ENCODE measurements around the gene COMMD1.

Gene COMMD1

GRCh38 chr2:62178741-62179271 is 273.3 kb downstream of the COMMD1 start:
- Histone ChIP-seq H3K4me3 (no peak overlapping the region), H3K27me3 (no peaks in the 10 kb centered on the region), H3K4me1 (peaks cover 60% of the 10 kb centered on the region), H3K36me3 (no peaks in the 10 kb centered on the region), H3K27ac (peak overlapping the region; percentile 49; the same call in 1 of the 2 replicates), H3K9me3 (no peaks in the 10 kb centered on the region), H3K4me2 (peak overlapping the region; percentile 0; the same call in 1 of the 2 replicates), H3K9ac (no peak overlapping the region), H4K20me1 (no peaks in the 10 kb centered on the region)
- no peak for TF ChIP-seq Cebpa-rat (IDR thresholded peaks at IDR 0.05)

GRCh38 chr2:62180975-62181374 is 275.5 kb downstream of the COMMD1 start:
- H3K4me3 ChIP-seq: peak overlapping the region; percentile 31; the same call in 1 of the 2 replicates
- peaks cover 65% of the 10 kb centered on the region for H3K4me1 ChIP-seq
- peak overlapping the region; percentile 79 for H3K9ac ChIP-seq
- no peaks in the 10 kb centered on the region for H4K20me1 ChIP-seq
- TF ChIP-seq Cebpa-rat (IDR thresholded peaks at IDR 0.05): no peak
- no peaks in the 10 kb centered on the region for H3K27me3 ChIP-seq
- H3K4me2 ChIP-seq: peak overlapping the region; percentile 89
- H3K36me3 ChIP-seq: no peaks in the 10 kb centered on the region
- H3K9me3 ChIP-seq: peaks cover 8% of the 10 kb centered on the region
- H3K27ac ChIP-seq: peak overlapping the region; percentile 94

GRCh38 chr2:62181843-62182242 is 276.4 kb downstream of the COMMD1 start:
- Histone ChIP-seq H3K4me3 (peak overlapping the region; percentile 31; the same call in 1 of the 2 replicates), H3K9me3 (peaks cover 8% of the 10 kb centered on the region), H3K9ac (peak overlapping the region; percentile 79)

GRCh38 chr2:62184512-62185230 is 279.2 kb downstream of the COMMD1 start:
- peaks cover 50% of the 10 kb centered on the region for H3K4me1 ChIP-seq
- no peaks in the 10 kb centered on the region for H3K36me3 ChIP-seq
- H3K4me3 ChIP-seq: no peak overlapping the region
- H3K9ac ChIP-seq: no peak overlapping the region
- no peaks in the 10 kb centered on the region for H4K20me1 ChIP-seq
- no peak overlapping the region for H3K4me2 ChIP-seq
- H3K27ac ChIP-seq: peak overlapping the region; percentile 8; the same call in 1 of the 2 replicates
- H3K27me3 ChIP-seq: no peaks in the 10 kb centered on the region
- peaks cover 13% of the 10 kb centered on the region for H3K9me3 ChIP-seq
- TF ChIP-seq Cebpa-rat (IDR thresholded peaks at IDR 0.05): no peak

More at GRCh38 chr2:62181843-62182242, 276.4 kb downstream of the COMMD1 start:
- Histone ChIP-seq H3K4me2 (peak overlapping the region; percentile 89), H4K20me1 (no peaks in the 10 kb centered on the region), H3K4me1 (peaks cover 65% of the 10 kb centered on the region), H3K27me3 (no peaks in the 10 kb centered on the region), H3K27ac (peak overlapping the region; percentile 94), H3K36me3 (no peaks in the 10 kb centered on the region)
- no peak for TF ChIP-seq Cebpa-rat (IDR thresholded peaks at IDR 0.05)
